ENCODE measurements around the gene PTX4.

PTX4 gene

GRCh38 chr16:1470481-1471251, 18.1 kb downstream of the PTX4 start:
- TF ChIP-seq GATA3 (IDR thresholded peaks at IDR 0.05; ENCODE audit: low read depth, low read length) (no peak), GATA2 (IDR thresholded peaks at IDR 0.05; ENCODE audit: low read depth, low read length) (no peak)

GRCh38 chr16:1469693-1470201, 19.0 kb downstream of the PTX4 start:
- no peak for TF ChIP-seq GATA3 (IDR thresholded peaks at IDR 0.05; ENCODE audit: low read depth, low read length)
- TF ChIP-seq GATA2 (IDR thresholded peaks at IDR 0.05; ENCODE audit: low read depth, low read length), result no peak

GRCh38 chr16:1468426-1468810, 20.3 kb downstream of the PTX4 start:
- TF ChIP-seq GATA3 (IDR thresholded peaks at IDR 0.05; ENCODE audit: low read depth, low read length), result no peak
- TF ChIP-seq GATA2 (IDR thresholded peaks at IDR 0.05; ENCODE audit: low read depth, low read length), result no peak

- no peak for TF ChIP-seq GATA2 (IDR thresholded peaks at IDR 0.05; ENCODE audit: low read depth, low read length)
- no peak for TF ChIP-seq GATA3 (IDR thresholded peaks at IDR 0.05; ENCODE audit: low read depth, low read length)
Observed at GRCh38 chr16:1466968-1467521, 21.7 kb downstream of the PTX4 start.

GRCh38 chr16:1466054-1466453, 22.7 kb downstream of the PTX4 start:
- TF ChIP-seq GATA3 (IDR thresholded peaks at IDR 0.05; ENCODE audit: low read depth, low read length), result no peak
- no peak for TF ChIP-seq GATA2 (IDR thresholded peaks at IDR 0.05; ENCODE audit: low read depth, low read length)

GRCh38 chr16:1465567-1465915, 23.2 kb downstream of the PTX4 start:
- TF ChIP-seq GATA2 (IDR thresholded peaks at IDR 0.05; ENCODE audit: low read depth, low read length) (no peak), GATA3 (IDR thresholded peaks at IDR 0.05; ENCODE audit: low read depth, low read length) (no peak)

- no peak for TF ChIP-seq GATA3 (IDR thresholded peaks at IDR 0.05; ENCODE audit: low read depth, low read length)
- no peak for TF ChIP-seq GATA2 (IDR thresholded peaks at IDR 0.05; ENCODE audit: low read depth, low read length)
Observed at GRCh38 chr16:1464894-1465566, 23.7 kb downstream of the PTX4 start.

GRCh38 chr16:1464196-1464893, 24.4 kb downstream of the PTX4 start:
- TF ChIP-seq GATA3 (IDR thresholded peaks at IDR 0.05; ENCODE audit: low read depth, low read length) (no peak), GATA2 (IDR thresholded peaks at IDR 0.05; ENCODE audit: low read depth, low read length) (no peak)

GRCh38 chr16:1461146-1461545, 27.6 kb downstream of the PTX4 start:
- no peak for TF ChIP-seq GATA2 (IDR thresholded peaks at IDR 0.05; ENCODE audit: low read depth, low read length)
- no peak for TF ChIP-seq GATA3 (IDR thresholded peaks at IDR 0.05; ENCODE audit: low read depth, low read length)

- TF ChIP-seq GATA3 (IDR thresholded peaks at IDR 0.05; ENCODE audit: low read depth, low read length) (no peak), GATA2 (IDR thresholded peaks at IDR 0.05; ENCODE audit: low read depth, low read length) (no peak)
Observed at GRCh38 chr16:1460602-1461138, 28.1 kb downstream of the PTX4 start.

GRCh38 chr16:1459967-1460366, 28.8 kb downstream of the PTX4 start:
- no peak for TF ChIP-seq GATA2 (IDR thresholded peaks at IDR 0.05; ENCODE audit: low read depth, low read length)
- TF ChIP-seq GATA3 (IDR thresholded peaks at IDR 0.05; ENCODE audit: low read depth, low read length), result no peak

- TF ChIP-seq GATA3 (IDR thresholded peaks at IDR 0.05; ENCODE audit: low read depth, low read length) (no peak), GATA2 (IDR thresholded peaks at IDR 0.05; ENCODE audit: low read depth, low read length) (no peak)
Observed at GRCh38 chr16:1458977-1459341, 29.8 kb downstream of the PTX4 start.

- no peak for TF ChIP-seq GATA2 (IDR thresholded peaks at IDR 0.05; ENCODE audit: low read depth, low read length)
- no peak for TF ChIP-seq GATA3 (IDR thresholded peaks at IDR 0.05; ENCODE audit: low read depth, low read length)
Observed at GRCh38 chr16:1458336-1458976, 30.3 kb downstream of the PTX4 start.
